GM18870 (cell line): ENCODE measurements around the gene FAF2.
"Not testable (repeated sequence)": the region's sequence is repeated elsewhere in the genome, so short reads cannot be mapped to it uniquely, and the experiment has no call there.

ENCODE experiments used
- ATAC-seq: cut with Tn5 transposase; IDR thresholded peaks from one replicate; pipeline ENCODE4 v1.9.1; 2021; ENCODE audit warnings: moderate library complexity; ENCODE audit not compliant: unreplicated experiment

Gene FAF2

DNA sequence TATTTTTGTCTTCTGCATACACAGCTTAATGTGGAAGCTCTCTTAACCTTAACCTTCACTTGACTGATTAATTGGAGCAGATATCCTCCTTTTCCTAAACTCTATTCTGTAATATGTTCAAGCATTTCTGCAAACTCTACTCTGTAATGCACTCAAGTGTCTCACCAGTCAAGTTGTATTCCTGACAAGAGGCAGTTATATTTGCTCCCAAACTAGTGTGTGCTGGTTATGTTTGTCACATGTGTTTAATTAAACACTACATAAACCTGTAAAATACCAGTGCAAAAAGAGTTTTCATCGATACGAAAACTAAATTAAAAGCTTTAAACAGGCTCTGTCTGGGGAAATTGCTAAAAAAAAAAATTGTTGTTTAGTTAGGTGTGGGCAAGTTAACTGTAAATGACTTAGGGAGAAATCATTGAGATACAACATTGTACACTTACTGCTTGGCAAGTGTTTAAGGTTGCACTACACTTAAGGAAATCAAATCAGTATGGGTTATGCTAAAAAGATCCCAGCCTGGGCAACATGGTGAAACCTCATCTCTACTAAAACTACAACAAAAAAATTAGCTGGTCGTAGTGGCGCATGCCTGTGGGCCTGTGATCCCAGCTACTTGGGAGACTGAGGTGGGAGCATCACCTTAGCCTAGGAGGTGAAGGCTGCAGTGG is 6.7 kb downstream of the FAF2 start:
- no peak for ATAC-seq

DNA sequence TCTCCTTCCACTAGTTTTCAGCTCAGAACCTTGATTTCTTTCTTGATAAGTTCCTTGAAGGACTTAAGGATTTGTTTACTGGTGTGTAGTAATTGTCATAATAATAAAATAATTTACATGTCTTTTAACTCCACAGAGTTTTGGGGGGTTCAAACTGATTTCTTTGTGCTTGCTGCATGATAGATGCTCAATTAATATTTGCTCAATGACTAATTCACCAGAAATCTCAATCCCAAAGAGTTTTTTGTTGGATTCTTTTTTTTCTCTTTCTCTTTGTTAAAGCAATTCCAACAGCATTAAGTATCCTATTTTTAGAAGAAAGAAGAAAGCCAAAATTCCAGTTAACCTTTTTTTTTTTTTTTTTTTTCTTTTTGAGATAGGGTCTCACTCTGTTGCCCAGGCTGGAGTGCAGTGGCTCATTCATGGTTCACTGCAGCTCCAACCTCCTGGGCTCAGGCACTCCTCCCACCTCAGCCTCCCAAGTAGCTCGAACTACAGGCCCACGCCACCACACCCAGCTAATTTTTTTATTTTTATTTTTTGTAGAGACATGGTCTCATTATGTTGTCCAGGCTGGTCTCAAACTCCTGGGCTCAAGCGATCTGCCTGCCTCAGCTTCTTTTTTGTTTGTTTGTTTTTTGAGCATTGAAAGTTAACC is 10.8 kb downstream of the FAF2 start:
- no peak for ATAC-seq

DNA sequence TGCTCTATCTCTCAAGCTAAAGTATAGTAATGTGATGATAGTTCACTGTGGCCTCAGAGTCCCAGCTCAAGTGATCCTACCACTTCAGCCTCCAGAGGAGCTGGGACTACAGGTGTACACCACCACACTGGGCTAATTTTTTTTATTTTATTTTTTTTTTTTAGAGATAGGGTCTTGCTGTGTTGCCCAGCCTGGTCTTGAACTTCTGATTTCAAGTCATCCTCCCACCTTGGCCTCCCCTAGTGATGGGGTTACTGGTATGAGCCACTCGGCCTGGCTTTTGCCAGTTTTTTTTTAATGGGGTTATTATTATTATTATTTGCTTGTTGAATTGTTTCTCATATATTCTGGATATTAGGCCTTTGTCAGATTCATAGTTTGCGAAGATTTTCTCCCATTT is 13.2 kb downstream of the FAF2 start:
- ATAC-seq: no peak

DNA sequence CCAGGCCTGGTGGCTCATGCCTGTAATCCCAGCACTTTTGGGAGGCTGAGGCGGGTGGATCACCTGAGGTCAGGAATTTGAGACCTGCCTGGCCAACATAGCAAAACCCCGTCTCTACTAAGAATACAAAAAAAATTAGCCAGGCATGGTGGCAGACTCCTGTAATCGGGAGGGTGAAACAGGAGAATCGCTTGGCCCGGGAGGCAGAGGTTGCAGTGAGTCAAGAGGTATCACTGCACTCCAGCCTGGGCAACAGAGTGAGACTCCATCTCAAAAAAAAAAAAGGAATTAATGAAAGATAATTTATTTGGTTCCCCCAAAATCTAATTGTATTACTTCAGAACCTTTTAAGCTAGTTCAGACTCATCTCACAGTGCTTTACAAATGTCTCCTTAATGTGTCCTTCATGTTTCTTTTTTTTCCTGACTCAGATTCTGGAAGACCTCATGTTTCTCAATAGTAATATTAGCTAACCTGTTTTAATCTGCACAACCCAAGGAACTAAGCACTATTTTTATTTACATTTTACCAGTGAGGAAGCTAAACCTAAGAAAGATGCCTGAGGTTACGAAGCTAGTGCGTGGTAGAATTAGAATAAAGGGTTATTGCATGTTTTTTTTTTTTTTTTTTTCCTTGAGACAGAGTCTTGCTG is 15.1 kb downstream of the FAF2 start:
- ATAC-seq: no peak

DNA sequence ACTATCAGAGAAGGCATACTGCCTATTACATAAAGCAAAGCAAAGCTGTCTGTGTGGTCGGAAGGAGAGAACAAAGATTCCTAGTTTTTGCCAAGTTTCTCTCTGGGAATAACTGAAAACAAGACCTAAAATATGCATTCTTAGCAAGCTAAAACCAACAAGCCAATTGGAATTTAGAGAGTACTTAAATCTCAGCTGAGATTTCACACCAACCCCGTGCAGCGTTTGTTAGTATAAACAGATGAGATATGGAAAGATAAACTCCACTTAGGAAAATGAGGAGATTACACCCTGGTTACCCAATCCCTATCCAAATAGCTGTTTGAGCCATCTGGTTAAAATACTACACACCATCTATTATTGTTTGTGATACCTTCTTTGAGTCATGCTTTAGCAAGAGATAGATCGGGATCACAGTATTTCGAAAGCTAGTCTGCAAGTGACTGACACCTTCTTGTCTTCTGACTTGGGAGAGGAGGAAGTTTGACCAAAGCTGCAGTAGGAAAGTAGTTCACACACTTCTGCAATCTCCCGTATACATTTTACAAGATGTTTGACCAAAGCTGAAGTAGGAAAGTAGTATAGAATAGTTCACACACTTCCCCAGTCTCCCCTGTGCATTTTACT is 18.2 kb downstream of the FAF2 start:
- no peak for ATAC-seq

DNA sequence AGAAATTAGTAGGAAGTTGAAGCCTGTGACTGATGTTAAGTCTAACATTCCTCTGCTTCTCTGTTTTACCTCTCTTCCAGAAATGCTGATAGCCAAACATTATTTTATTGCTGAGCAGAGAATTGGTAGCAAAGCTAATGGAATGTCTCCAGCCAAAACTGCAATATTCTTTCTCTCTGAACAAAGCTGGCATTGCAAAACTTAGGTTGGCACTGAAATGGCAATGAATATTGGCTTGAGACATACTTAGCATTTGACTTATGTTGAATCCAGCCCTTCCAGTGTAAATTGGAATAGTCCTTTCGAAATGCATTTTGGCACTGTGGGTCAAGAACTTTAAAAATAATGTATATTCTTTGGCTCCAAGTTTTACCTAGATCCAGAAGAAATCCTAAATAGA is 21.1 kb downstream of the FAF2 start:
- ATAC-seq: no peak

DNA sequence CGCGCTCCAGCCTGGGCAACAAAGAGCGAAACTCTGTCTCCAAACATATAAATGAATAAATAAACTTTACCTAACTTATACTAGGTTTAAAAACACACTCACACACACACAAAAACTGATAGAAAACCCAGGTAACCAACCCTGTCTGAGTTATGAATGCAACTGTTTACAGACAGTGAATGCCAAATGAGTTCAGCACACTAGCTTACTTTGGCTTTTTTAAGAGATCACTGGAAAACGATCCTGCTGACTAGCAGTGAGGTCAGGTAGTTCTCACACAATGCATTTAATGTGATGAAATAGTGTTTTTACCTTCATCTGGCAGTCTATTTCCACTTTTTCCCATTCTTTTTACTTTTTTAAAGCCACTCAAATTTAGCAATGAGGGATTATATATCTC is 22.4 kb downstream of the FAF2 start:
- no peak for ATAC-seq

DNA sequence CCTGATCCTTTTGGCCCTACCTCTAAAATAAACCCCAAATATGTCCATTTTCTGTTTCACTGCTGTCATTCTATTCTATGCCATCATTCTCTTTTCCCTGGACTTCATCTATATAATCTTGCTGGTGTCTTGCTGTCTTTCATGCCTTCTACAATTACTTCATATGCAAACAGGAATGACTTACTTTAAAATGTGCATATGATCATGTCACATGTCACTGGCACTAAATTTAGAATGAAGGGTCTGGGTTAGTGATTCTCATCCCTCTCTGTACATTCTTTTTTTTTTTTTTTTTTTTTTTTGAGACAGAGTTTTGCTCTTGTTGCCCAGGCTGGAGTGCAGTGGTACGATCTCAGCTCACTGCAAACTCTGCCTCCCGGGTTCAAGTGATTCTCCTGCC is 22.9 kb downstream of the FAF2 start:
- ATAC-seq: no peak

DNA sequence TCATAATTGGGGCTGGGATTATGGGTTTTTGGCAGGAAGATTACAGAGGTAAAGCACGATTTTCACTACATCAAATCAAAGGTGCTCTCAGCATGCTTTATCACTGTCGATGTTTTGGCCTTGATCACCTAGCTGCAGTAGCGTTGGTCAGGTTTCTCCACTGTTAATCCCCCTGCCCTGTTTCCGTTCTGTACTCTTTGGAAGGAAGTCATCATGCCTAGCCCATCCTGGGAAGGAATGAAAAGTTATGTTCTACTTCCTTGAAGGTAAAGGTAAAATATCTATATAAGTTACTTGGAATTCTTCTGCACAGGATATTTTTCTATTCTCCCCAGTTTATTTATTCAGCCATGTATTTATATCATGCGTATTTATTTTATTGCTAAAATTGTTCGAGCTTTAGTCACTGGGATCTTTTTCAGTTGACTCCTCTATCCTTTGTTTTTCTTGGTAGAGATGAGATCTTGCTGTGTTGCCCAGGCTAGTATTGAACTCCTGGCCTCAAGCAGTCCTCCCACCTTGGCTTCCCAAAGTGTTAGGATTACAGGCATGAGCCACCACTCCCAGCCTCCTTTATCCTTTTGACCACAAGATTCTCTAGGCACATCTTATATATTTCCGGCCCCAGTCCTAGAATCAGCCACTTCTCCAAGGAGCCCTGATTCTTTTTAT is 25.3 kb downstream of the FAF2 start:
- ATAC-seq: no peak

DNA sequence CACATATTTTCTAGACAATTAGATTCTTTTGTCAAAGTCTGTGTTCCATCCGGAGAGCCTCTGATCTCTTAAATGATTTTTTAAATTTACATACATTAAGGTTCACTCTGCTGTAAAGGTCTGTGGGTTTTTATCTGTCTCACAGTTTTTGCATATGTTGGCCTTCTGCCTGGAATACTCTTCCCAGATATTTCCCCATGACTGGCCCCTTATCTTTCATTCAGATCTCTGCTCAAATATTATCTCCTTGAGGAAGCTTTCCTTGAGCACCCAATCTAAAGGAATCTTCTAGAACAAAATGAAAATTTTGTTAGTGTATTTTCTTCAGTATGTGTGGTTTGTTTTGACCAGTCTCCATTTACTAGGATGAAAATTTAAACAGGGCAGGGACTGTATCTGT is 26.3 kb downstream of the FAF2 start:
- no peak for ATAC-seq

DNA sequence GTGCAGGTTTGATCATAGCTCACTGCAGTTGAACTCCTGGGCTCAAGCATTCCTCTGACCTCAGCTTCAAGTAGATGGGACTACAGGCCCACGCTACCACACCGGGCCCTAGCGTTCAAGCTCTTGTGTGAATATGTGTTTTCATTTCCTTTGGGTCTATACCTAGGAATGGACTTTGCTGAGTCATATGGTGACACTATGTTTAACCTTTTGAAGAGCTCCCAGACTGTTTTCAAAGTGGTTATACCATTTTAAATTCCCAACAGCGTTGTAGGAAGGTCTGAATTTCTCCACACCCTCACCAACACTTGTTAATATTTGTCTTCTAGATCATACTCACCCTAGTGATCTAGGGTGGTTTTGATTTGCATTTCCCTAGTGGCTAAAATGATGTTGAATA is 33.5 kb downstream of the FAF2 start:
- no peak for ATAC-seq

DNA sequence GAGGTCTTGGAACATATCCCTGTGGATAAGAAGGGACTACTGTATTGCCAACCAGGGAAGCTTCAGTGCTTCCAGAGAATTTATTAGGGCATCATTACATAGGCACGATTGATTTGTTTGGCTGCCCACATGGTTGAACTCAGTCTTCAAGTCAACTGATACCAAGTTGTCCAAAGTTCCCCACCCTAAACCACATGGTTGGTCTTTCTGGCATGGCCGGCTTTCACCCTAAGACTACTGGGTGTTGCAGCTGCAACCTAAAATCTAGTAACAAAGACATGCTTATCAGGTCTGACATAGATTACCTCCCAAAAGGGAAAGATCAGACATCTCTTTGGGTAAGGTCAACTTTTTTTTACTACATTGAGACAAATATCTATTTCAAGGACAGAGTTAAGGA is 37.0 kb downstream of the FAF2 start:
- ATAC-seq: no peak

DNA sequence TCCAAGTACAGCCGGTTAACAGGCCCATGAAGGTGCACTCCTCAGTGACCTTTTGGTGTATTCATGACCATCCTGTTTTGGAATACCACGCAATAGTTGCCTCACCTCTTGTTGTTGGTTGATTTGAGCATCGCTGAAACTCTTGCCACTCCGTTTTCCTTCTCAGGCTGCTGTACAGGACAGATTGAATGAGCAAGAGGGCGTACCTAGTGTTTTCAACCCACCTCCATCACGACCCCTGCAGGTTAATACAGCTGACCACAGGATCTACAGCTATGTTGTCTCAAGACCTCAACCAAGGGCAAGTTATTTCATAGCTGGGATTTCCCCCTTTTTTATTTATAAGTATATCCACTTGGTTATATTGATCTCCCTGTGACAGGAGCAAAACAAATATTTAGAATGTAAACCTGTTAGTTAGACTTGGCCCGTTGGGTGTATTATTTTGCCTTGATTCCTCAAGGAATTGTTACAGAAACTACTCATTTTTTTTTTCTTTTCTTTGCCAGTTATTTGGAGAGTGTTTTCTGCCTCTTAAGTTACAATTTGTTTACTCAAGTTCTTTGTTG is 38.1 kb downstream of the FAF2 start:
- ATAC-seq: no peak

DNA sequence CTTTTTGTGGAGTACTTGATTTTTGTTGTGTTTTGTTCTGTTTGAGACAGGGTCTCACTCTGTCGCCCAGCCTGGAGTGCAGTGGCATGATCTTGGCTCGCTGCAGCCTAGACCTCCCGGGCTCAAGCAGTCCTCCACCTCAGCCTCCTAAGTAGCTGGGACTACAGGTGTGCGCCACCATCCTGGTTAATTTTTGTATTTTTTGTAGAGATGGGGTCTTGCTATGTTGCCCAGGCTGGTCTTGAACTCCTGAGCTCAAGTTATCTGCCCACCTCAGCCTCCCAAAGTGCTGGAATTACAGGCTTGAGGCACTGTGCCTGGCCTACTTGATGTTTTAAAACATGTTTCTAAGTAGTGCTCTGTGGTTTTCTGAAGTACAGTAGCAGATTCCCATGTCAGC is 39.0 kb downstream of the FAF2 start:
- not testable (repeated sequence) for ATAC-seq

DNA sequence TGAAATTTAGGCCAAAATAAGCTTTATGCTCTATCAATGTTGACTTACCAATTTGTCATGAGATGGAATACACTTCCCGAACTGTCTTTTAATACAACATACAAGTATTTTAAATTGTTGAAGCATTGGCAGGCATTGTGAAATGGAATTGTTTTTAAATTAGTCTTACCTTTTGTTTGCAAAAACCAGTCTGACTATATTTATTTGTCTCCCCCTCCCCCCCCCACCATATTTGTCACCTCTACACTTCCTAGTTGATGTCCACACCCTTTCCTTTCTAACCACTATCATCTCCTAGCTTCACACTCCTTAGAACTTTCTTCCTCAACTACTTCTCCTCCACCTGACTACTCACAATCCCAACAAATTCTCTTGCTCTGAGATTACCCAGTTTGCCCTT is 40.9 kb downstream of the FAF2 start:
- ATAC-seq: no peak

DNA sequence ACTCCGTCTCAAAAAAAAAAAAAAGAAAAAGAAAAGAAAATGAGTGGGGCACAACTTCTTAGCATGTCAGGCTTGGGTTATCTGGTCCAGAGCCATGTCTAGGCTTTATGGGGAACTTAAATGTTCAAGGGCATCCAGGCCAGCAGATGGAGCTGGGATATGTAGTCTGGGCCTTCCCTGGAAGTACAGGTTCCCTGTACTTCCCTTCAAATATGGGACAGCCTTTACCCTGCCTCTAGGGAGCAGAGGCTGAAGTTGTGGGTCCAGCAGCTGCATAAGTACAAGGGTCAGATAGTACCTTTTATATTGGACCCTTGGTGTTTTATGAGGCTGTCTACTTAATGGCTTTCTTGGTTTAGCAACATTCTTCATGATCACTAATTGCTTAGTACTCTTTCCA is 42.1 kb downstream of the FAF2 start:
- ATAC-seq: no peak

DNA sequence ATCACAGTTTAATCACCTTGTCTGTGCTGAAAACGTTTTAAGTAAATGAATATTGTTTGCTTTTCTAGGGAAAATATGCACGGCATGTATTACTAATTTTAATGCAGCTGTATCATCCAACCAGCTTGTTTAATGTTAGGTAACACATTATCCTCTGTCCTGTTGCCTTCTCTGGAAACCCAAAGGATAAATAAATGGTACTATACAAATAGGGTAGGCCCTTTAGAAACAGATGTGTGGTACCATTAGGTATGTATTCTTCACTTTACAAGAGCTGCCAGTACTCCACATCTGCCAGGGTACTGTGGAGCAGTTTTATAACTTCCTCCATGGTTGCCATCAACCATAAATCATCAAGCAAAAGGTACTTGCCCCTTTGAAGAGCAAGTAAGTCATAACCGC is 42.9 kb downstream of the FAF2 start:
- no peak for ATAC-seq

DNA sequence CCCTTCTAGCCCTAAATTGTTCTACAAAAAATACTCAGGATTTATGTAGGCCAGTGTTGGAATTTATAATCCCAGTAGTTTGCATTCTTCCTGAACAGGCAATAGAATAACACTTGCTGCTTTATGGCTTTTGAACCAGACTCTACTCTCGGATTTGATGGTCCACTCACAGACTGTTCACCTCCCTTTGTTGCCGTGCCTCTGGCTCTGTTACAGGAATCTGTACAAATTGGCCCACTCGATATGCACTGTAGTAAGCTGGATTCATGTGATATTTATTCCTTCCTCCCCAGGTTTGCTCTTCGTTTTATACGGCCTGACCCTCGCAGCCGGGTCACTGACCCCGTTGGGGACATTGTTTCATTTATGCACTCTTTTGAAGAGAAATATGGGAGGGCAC is 43.7 kb downstream of the FAF2 start:
- no peak for ATAC-seq

DNA sequence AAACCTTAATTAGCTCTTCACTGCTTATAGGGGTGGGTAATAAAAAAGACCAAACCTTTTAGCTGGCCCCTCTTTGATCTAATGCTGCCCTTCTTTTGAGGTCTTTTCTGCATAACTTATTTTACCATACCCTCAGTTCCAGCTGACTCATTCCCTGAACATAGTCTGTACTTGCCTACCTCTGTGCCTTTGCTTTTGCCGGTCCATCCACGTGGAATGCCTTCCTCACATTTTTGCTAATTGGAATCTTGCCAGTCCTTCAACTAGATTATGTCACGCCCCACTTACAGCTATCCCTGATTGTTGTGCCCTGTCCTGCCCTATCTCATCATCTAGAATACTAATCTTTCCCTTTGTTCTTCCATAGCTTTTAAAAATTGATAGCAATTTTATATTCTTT is 44.2 kb downstream of the FAF2 start:
- ATAC-seq: no peak

DNA sequence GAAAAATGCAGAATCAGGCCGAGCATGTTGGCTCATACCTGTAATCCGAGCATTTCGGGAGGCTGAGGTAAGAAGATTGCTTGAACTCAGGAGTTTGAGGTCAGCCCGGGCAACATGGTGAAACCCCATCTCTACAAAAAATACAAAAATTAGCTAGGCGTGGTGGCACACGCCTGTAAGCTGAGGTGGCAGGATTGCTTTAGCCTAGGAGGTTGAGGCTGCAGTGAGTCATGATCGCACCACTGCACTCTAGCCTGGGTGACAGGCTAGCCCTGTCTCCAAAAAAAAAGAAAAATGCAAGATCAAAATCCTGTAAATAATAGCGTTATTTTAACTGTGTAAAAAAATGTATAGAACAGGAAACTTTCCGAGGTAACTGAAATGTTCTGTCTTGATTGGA is 49.7 kb downstream of the FAF2 start:
- ATAC-seq: no peak

DNA sequence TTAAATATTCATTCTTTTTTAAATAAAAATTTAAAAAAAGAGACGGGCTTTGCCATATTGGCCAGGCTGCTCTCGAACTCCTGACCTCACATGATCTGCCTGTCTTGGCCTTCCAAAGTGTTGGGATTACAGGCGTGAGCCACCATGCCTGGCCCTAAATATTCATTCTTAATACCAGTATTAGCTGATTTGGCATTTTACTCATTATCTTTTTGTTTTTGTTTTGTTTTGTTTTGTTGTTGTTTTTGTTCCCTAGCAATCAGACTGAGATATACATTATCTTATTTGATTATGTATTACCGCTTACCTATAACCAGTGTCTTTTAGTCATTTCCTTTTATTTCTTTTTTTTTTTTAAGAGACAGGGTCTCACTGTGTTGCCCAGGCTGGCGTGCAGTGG is 51.1 kb downstream of the FAF2 start:
- no peak for ATAC-seq
